ENCODE measurements around the gene TNFRSF12A.

DNA sequence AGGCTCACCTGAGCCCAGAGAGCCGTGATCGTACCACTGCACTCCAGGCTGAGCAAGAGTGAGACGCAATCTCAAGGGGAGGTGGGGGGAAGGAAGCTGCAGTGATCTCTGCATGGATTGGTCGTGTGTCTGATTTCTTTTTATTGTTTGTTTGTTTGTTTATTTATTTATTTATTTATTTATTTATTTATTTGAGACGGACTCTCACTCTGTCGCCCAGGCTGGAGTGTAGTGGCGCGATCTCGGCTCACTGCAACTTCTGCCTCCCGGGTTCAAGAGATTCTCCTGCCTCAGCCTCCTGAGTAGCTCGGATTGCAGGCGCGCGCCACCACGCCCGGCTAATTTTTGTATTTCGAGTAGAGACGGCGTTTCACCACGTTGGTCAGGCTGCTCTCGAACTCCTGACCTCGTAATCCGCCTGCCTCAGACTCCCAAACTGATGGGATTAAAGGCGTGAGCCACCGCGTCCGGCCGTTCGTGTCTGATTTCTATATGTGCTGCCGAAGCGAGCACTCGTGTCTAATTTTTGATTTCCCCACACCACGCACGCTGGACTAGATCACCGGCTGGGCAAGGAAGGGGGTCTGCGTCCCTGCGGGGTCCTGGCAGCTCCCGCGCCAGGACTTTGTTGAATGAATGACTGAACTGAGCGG is 448 bp upstream of the TNFRSF12A start:
- TF ChIP-seq POLR2AphosphoS5 (IDR thresholded peaks at IDR 0.05; ENCODE audit: borderline replicate concordance, low read depth, low read length) (no peak; the same call in 1 of the 2 replicates), EZH2 (IDR thresholded peaks at IDR 0.05) (no peak), FOXP2 (optimal IDR thresholded peaks at IDR 0.05; ENCODE audit: control extremely low read depth, extremely low read length, insufficient read depth) (no peak)

Data from SK-N-MC (cell line).